Mammary epithelial cell (primary cell): ENCODE results near the gene HES4.

Source experiments
- CTCF ChIP-seq, 2 donors: IDR thresholded peaks in 1 of 2; conservative IDR thresholded peaks in 1 of 2; 2 replicates each; pipeline ENCODE4 v1.5.1; 2011 to 2012; ENCODE audit warnings: inconsistent platforms in 2 of 2, low read length in 2 of 2, mild to moderate bottlenecking in 2 of 2, control low read depth in 1 of 2, low read depth in 1 of 2; ENCODE audit not compliant: insufficient read depth in 1 of 2; ENCODE audit errors: extremely low read depth in 1 of 2
- EZH2 ChIP-seq: IDR thresholded peaks from 2 replicates; pipeline ENCODE4 v1.6.1; 2012; ENCODE audit warnings: low read length, inconsistent platforms, borderline replicate concordance

GRCh38 chr1:974293-974640, 25.6 kb downstream of the HES4 start:
- no peak for TF ChIP-seq CTCF (conservative IDR thresholded peaks at IDR 0.05 in 1 of 2, IDR thresholded peaks at IDR 0.05 in 1 of 2; ENCODE audit: extremely low read depth in 1 of 2, insufficient read depth in 1 of 2, low read depth in 1 of 2, low read length in 2 of 2)
- no peak for TF ChIP-seq EZH2
